GM19035 (cell line): ENCODE data around the gene GNPTAB.
"Not testable (repeated sequence)": the region's sequence is repeated elsewhere in the genome, so short reads cannot be mapped to it uniquely, and the experiment has no call there.

ENCODE experiments used
- ATAC-seq: cut with Tn5 transposase; IDR thresholded peaks from one replicate; pipeline ENCODE4 v1.9.1; 2021; ENCODE audit not compliant: unreplicated experiment

The GNPTAB gene

GRCh38 chr12:101854747-101855146 is 24.0 kb upstream of the GNPTAB start:
- ATAC-seq, result peak; percentile 44

GRCh38 chr12:101852998-101853397 is 22.2 kb upstream of the GNPTAB start:
- no peak for ATAC-seq

GRCh38 chr12:101850199-101850598 is 19.4 kb upstream of the GNPTAB start:
- ATAC-seq, result no peak

GRCh38 chr12:101847325-101847724 is 16.6 kb upstream of the GNPTAB start:
- ATAC-seq, result no peak

GRCh38 chr12:101845137-101845711 is 14.5 kb upstream of the GNPTAB start:
- no peak for ATAC-seq

GRCh38 chr12:101841069-101841468 is 10.3 kb upstream of the GNPTAB start:
- ATAC-seq, result no peak

GRCh38 chr12:101839324-101840283 is 8.8 kb upstream of the GNPTAB start:
- ATAC-seq, result no peak

- ATAC-seq, result no peak
These were observed 8.0 kb upstream of the GNPTAB start for GRCh38 chr12:101838628-101839323.

GRCh38 chr12:101832030-101832429 is 1.3 kb upstream of the GNPTAB start:
- ATAC-seq, result no peak

GRCh38 chr12:101829639-101830366 is 956 bp downstream of the GNPTAB start:
- ATAC-seq, result no peak

GRCh38 chr12:101828463-101829196 is 2.1 kb downstream of the GNPTAB start:
- ATAC-seq, result no peak

- no peak for ATAC-seq
These were observed 3.9 kb downstream of the GNPTAB start for GRCh38 chr12:101826766-101827368.

GRCh38 chr12:101824831-101825230 is 5.9 kb downstream of the GNPTAB start:
- no peak for ATAC-seq

GRCh38 chr12:101823891-101824290 is 6.9 kb downstream of the GNPTAB start:
- ATAC-seq, result no peak

GRCh38 chr12:101823039-101823438 is 7.7 kb downstream of the GNPTAB start:
- ATAC-seq, result no peak

GRCh38 chr12:101819467-101819866 is 11.3 kb downstream of the GNPTAB start:
- peak; percentile 73 for ATAC-seq

- not testable (repeated sequence) for ATAC-seq
These were observed 12.1 kb downstream of the GNPTAB start for GRCh38 chr12:101818689-101819088.

GRCh38 chr12:101813117-101813516 is 17.6 kb downstream of the GNPTAB start:
- ATAC-seq, result no peak

- ATAC-seq, result not testable (repeated sequence)
These were observed 18.0 kb downstream of the GNPTAB start for GRCh38 chr12:101812716-101813115.

- ATAC-seq, result not testable (repeated sequence)
These were observed 19.4 kb downstream of the GNPTAB start for GRCh38 chr12:101811342-101811741.
